ENCODE data around the gene ITPR1. TPM values are rescaled to one million over a fixed set of nuclear protein-coding genes. Genes with fewer than 3 reads are reported as not detected.

ITPR1 gene
- total and polyA plus RNA-seq, 2 experiments from 2014 or later: 17.6 to 28.8 TPM

DNA sequence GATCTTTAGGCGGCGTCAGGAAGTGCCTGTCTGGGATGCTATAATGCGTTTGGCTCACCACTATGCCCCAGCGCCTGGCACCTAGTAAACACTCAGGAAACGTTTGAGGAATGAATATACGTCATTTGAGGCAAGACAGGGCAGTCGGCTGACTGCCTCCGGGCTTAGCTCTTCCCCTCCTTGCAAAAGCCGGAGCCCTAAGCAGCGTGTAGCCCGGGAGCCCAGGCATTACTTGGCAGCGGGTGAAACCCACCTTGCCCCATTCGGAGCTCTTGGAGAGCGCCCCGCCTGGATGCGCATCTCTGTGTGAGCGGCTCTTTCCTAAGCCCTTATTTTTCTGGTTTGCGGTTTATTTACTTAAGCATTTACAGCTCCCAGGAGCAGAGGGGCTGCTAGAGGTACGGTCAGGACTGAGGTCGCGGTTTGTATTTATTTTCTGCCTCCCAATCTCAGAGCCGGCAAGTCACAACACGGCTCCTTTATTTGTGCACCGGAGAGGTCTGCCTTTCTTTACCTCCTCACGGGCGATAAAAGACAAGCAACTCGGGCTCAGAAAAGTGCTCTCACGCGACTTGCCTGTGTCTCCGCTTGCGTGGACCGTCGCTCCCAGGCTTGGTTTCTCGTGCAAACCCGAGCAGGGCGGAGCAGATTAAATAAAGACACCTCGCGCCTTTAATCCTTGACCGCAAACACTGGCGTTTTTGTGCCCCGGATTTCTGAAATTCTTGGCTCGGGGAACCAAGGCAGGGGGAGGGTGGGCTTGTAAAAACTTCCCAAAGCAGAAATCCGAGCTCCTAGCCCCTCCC lies 737 bp upstream of the ITPR1 start:
- Histone ChIP-seq H3K36me3 (no peaks in the 10 kb centered on the region), H3K27me3 (peaks cover 5% of the 10 kb centered on the region), H3K4me1 (ENCODE audit: low read depth) (peaks cover 22% of the 10 kb centered on the region), H3K27ac (peak overlapping the region; percentile 95), H3K4me3 (peak overlapping the region; percentile 98), H3K9me3 (ENCODE audit: low read depth) (no peaks in the 10 kb centered on the region)
- DNase-seq (ENCODE audit: low read depth in 1 of 2, low spot score in 1 of 2): peak; percentile 64 to 83
- TF ChIP-seq, protein P1, sequence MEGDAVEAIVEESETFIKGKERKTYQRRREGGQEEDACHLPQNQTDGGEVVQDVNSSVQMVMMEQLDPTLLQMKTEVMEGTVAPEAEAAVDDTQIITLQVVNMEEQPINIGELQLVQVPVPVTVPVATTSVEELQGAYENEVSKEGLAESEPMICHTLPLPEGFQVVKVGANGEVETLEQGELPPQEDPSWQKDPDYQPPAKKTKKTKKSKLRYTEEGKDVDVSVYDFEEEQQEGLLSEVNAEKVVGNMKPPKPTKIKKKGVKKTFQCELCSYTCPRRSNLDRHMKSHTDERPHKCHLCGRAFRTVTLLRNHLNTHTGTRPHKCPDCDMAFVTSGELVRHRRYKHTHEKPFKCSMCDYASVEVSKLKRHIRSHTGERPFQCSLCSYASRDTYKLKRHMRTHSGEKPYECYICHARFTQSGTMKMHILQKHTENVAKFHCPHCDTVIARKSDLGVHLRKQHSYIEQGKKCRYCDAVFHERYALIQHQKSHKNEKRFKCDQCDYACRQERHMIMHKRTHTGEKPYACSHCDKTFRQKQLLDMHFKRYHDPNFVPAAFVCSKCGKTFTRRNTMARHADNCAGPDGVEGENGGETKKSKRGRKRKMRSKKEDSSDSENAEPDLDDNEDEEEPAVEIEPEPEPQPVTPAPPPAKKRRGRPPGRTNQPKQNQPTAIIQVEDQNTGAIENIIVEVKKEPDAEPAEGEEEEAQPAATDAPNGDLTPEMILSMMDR (IDR thresholded peaks at IDR 0.05; ENCODE audit: low read depth, low read length): peak; percentile 9

DNA sequence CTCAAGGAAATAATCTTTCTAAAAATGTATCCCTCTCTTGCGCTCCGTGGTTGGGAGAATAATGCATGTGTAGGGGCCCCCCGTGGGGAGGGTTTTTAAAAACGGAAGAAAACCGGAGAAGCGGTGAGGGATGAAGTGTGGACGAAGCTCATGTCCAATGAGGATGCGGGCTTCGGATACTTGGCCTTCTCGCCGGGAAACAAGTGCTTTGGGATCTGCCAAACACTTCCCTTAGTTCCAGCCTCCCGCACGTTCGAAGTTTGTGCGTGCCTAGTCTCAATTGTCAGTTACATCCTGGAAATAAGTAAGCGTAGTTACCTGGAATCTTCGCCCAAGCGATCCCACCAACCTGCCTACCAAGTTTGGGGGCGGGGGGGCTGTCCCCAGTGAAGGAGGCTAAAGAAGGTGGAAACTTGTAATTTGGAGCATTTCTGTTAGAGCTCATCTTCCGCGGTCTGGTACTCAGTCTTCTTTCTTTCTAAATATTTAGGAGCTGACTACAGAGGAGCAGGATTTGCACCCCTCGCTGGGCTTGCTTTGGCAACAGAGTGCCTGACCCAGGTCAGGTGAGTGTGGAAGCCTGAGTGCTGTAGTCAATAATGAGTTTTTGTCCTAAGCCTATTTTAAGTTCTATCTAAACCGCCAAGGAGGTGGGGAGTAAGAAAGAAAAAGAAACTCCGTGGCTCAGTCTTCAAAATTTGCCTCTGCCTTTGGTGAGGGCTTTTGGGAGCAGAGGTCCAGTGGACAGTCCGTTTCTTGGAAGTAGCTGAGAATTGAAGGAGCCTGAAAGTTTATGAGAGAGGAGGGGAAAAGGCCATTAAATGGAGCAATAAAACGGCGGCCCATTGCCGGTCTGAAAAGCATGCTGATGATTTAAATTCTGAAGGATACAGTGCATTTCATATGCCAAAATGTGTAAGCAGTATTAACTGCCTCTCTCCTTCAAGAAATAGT lies 1.1 kb downstream of the ITPR1 start:
- Histone ChIP-seq H3K4me1 (ENCODE audit: low read depth) (peaks cover 29% of the 10 kb centered on the region), H3K9me3 (ENCODE audit: low read depth) (no peaks in the 10 kb centered on the region), H3K36me3 (no peaks in the 10 kb centered on the region), H3K27ac (no peak overlapping the region), H3K4me3 (peak overlapping the region; percentile 98), H3K27me3 (peaks cover 5% of the 10 kb centered on the region)
- peak; percentile 27 to 51 for DNase-seq (ENCODE audit: low read depth in 1 of 2, low spot score in 1 of 2)
- TF ChIP-seq, protein P1 (IDR thresholded peaks at IDR 0.05; ENCODE audit: low read depth, low read length): no peak

DNA sequence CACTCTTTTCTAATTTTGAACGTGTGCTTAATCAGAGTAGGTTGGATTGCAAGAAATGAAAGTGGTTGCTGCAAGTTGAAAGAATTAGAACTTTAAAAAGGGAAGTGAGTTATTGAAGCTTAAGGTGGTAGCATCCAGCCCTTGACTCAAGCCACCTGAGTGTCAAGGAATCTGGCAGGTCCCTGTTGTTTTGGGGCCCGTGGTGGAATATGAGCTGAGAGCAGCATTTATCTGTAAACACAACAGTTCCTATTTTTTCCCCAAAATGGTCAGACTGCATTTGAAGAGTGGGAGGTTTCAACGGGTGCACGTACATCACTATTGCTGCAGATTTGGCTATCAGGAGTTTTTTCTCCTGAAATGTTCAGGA lies 1.7 kb downstream of the ITPR1 start:
- Histone ChIP-seq H3K27me3 (peaks cover 5% of the 10 kb centered on the region), H3K4me1 (ENCODE audit: low read depth) (peaks cover 27% of the 10 kb centered on the region), H3K9me3 (ENCODE audit: low read depth) (no peaks in the 10 kb centered on the region), H3K4me3 (peak overlapping the region; percentile 98), H3K36me3 (no peaks in the 10 kb centered on the region), H3K27ac (no peak overlapping the region)
- TF ChIP-seq, protein P1 (IDR thresholded peaks at IDR 0.05; ENCODE audit: low read depth, low read length): no peak
- no peak for DNase-seq (ENCODE audit: low read depth in 1 of 2, low spot score in 1 of 2)

DNA sequence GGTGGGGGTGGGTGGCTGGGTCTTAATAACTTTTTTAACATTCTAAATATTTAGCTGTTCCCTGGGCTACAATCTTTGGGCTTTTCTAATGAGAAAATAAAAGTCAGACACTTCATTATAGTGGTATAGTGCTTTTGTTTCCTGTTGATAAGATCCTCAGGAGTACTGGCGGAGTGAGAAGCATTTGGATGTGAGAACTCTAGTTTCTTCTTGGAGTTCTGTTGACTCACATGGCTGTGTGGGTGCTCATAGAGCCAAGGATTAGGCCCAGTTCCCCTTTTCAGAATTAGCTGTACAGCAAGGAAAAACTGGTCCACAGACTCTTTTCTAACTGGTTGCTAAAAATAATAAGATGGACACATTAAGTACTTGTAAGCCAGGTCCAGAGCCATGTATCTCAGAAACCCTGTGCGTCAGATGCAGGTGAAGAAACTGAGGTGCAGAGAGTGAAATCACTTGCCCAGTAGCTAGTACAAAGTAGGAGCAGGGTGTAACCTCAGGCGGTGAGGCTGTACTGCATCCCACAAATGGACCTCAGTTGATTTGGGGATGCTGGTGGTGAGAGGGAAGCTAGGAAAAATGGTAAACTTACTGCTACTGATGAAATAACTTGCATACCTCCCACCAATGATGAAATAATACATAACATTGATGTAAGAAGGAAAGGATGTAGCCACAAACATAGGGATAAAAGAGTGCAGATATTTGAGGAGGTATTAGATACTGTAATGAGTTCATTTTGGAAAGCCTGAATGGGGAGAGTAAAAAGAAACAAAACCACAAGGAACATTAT lies 2.3 kb downstream of the ITPR1 start:
- Histone ChIP-seq H3K4me1 (ENCODE audit: low read depth) (peaks cover 22% of the 10 kb centered on the region), H3K27ac (no peak overlapping the region), H3K27me3 (peaks cover 5% of the 10 kb centered on the region), H3K36me3 (no peaks in the 10 kb centered on the region), H3K9me3 (ENCODE audit: low read depth) (no peaks in the 10 kb centered on the region), H3K4me3 (peak overlapping the region; percentile 98)
- DNase-seq (ENCODE audit: low read depth in 1 of 2, low spot score in 1 of 2): peak in 1 of 2 donors; percentile 54
- TF ChIP-seq, protein P1 (IDR thresholded peaks at IDR 0.05; ENCODE audit: low read depth, low read length): no peak

DNA sequence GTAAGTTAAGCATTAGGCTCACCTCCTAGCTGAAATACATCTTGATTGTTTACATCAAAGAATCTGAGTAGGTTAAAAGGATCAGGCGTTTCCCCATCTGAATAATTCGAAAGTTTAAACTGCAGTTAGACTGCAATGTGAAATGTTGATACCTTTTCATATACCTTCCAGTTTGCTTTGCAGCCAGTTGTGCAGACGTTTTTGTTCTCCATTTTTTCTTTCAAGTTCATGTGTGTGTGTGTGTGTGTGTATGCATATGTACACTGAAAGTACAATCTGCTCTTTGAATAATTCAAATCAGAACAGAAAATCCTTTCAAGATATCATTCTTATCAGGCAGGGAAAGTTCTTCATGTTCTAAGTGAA lies 2.9 kb downstream of the ITPR1 start:
- H3K4me1 ChIP-seq (ENCODE audit: low read depth): peaks cover 22% of the 10 kb centered on the region

More for the DNA sequence above, 2.9 kb downstream of the ITPR1 start:
- H3K27me3 ChIP-seq: peaks cover 3% of the 10 kb centered on the region
- H3K27ac ChIP-seq: no peak overlapping the region
- H3K4me3 ChIP-seq: no peak overlapping the region
- no peaks in the 10 kb centered on the region for H3K36me3 ChIP-seq
- no peak for DNase-seq (ENCODE audit: low read depth in 1 of 2, low spot score in 1 of 2)
- no peaks in the 10 kb centered on the region for H3K9me3 ChIP-seq (ENCODE audit: low read depth)
- TF ChIP-seq, protein P1 (IDR thresholded peaks at IDR 0.05; ENCODE audit: low read depth, low read length): no peak
